B cell (primary cell): Measurements from ENCODE around the gene NOP53.

Experiments
- CTCF ChIP-seq: fragments of 200-600 bp; IDR thresholded peaks from one replicate; pipeline ENCODE4 v1.8.0; 2022; ENCODE audit warnings: antibody characterized with exemption, mild to moderate bottlenecking
- EZH2 ChIP-seq: IDR thresholded peaks from 2 replicates; pipeline ENCODE4 v1.6.1; 2012; ENCODE audit warnings: borderline replicate concordance, low read depth, mild to moderate bottlenecking, moderate library complexity, low read length; ENCODE audit not compliant: insufficient read depth, poor library complexity, severe bottlenecking

GRCh38 chr19:47716270-47716937 lies 28.9 kb upstream of the NOP53 start:
- no peak for TF ChIP-seq CTCF
- TF ChIP-seq EZH2 = no peak
